NCI-H2081 treated with DMSO at 0.1 percent for 48 hours (cell line): ENCODE measurements around the gene RAB11FIP4.

Experiments
- DNase-seq: peaks from one replicate; lab custom pipeline; 2025; lab: John Stamatoyannopoulos, UW

RAB11FIP4 gene

GRCh38 chr17:31549121-31549524 lies 157.6 kb downstream of the RAB11FIP4 start:
- DNase-seq = no peak

- peak; percentile 18 for DNase-seq
Observed at GRCh38 chr17:31549525-31550388, 158.3 kb downstream of the RAB11FIP4 start.

GRCh38 chr17:31550389-31551056 lies 159.0 kb downstream of the RAB11FIP4 start:
- DNase-seq = no peak

- DNase-seq = no peak
Observed at GRCh38 chr17:31552568-31552967, 161.1 kb downstream of the RAB11FIP4 start.

GRCh38 chr17:31553506-31553905 lies 162.0 kb downstream of the RAB11FIP4 start:
- no peak for DNase-seq

- DNase-seq = no peak
Observed at GRCh38 chr17:31554930-31555329, 163.5 kb downstream of the RAB11FIP4 start.

GRCh38 chr17:31556969-31557645 lies 165.6 kb downstream of the RAB11FIP4 start:
- DNase-seq = no peak

GRCh38 chr17:31558748-31559583 lies 167.5 kb downstream of the RAB11FIP4 start:
- DNase-seq = no peak

GRCh38 chr17:31559584-31560501 lies 168.4 kb downstream of the RAB11FIP4 start:
- no peak for DNase-seq

- no peak for DNase-seq
Observed at GRCh38 chr17:31560616-31561235, 169.3 kb downstream of the RAB11FIP4 start.

GRCh38 chr17:31561469-31562375 lies 170.2 kb downstream of the RAB11FIP4 start:
- DNase-seq = no peak

GRCh38 chr17:31562376-31562840 lies 170.9 kb downstream of the RAB11FIP4 start:
- no peak for DNase-seq

- DNase-seq = no peak
Observed at GRCh38 chr17:31564291-31564690, 172.8 kb downstream of the RAB11FIP4 start.

GRCh38 chr17:31564883-31565301 lies 173.4 kb downstream of the RAB11FIP4 start:
- no peak for DNase-seq

- no peak for DNase-seq
Observed at GRCh38 chr17:31565652-31566051, 174.2 kb downstream of the RAB11FIP4 start.

GRCh38 chr17:31566247-31566991 lies 174.9 kb downstream of the RAB11FIP4 start:
- DNase-seq = no peak

GRCh38 chr17:31566992-31567373 lies 175.5 kb downstream of the RAB11FIP4 start:
- no peak for DNase-seq

GRCh38 chr17:31568121-31568520 lies 176.6 kb downstream of the RAB11FIP4 start:
- no peak for DNase-seq
